GM18909 (cell line): ENCODE measurements around the gene NFIC.
"Not testable (repeated sequence)": the region's sequence is repeated elsewhere in the genome, so short reads cannot be mapped to it uniquely, and the experiment has no call there.

Experiments used
- ATAC-seq: cut with Tn5 transposase; IDR thresholded peaks from one replicate; pipeline ENCODE4 v1.9.1; 2021; ENCODE audit warnings: mild to moderate bottlenecking; ENCODE audit not compliant: unreplicated experiment, poor library complexity

The NFIC gene

GRCh38 chr19:3365836-3366752 is at the start of gene NFIC:
NFIC (plus strand) TSS chr19:3366583; CDS start chr19:3366637, 54 bp downstream.
- no peak for ATAC-seq

DNA sequence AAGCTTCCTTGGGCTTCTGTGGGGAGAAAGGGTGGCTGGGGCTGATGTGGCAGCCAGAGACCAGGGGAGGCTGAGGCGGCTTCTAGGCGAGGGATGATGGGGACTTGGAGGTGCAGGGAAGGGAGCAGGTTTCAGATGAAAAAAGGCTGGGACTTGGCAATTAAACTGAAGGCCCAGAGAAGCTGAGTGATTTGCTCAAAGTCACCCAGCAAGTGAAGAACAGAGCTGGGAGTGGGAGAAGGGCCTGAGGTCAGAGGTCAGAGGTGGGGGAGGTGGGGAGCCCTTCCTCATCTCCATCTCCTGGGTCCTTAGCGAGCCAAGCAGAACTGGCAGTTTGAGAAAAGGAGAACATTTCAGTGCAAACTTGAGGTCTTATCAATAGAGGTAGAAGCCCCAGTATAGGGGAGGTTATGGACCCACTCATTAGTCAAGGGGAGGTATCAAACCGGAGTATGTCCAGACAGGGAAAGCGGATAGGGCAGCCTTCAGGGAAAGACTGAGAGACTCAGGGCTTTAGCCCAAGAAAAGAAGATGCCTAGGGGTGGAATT is 49.6 kb upstream of the NFIC start:
- ATAC-seq = no peak

- ATAC-seq = no peak
Measured at GRCh38 chr19:3319643-3320353, 46.6 kb upstream of the NFIC start.

DNA sequence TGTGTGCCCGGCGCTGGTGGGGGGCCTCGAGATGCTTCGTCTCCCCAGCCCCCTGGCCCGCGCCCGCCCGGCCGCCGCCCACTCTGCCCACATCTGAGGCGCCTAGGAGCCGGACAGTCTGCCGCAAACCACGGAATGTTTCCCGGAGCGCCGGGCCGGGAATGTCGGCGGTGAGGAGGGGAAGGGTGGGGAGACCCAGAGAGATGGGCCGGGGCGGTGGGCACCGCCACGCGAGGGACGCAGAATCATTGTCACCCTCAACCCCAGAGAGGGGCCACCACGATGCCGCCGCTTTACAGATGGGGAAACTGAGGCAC is 46.1 kb upstream of the NFIC start:
- no peak for ATAC-seq

DNA sequence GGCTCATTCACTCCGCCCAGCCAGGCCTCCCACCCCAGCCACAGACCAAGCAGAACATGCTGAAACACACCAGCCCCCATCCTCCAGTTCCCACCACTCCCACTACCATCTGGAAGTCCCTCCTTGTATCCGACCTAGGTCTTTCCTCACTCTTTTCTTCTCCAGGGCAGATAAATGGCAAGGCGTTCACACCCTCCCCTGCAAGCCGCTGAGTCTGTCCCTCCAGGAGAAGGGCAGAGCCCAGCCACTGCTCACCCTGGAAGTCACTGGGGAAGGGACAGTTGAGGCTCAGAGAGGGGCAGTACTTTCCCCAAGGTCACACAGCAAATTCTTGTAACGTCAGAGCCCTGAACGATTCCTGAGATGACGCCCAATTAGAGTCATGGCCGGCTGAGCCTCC is 45.5 kb upstream of the NFIC start:
- no peak for ATAC-seq

- ATAC-seq = no peak
Measured at GRCh38 chr19:3321696-3322095, 44.7 kb upstream of the NFIC start.

- ATAC-seq = no peak
Measured at GRCh38 chr19:3322199-3322978, 44.0 kb upstream of the NFIC start.

DNA sequence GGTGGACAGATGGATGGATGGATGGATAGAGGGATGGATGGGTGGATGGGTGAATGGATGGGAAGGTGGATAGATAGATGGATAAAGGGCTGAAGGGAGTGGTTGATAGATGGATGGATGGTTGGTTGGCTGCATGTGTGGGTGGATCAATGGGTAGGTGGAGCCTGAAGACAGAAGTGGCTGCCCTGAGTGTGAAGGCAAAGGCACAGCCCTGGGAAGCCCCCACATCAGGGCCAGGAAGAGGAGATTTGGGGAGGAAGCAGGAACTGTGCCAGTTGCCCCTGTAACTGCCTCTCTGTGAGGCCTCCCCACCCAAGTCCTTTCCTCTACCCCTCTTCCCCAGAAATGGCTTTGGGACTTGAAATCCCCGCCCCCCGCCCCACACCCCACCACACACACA is 43.4 kb upstream of the NFIC start:
- ATAC-seq = no peak

GRCh38 chr19:3323658-3324057 is 42.7 kb upstream of the NFIC start:
- no peak for ATAC-seq

GRCh38 chr19:3324405-3324856 is 42.0 kb upstream of the NFIC start:
- no peak for ATAC-seq

GRCh38 chr19:3325451-3325850 is 40.9 kb upstream of the NFIC start:
- no peak for ATAC-seq

- no peak for ATAC-seq
Measured at GRCh38 chr19:3328743-3329142, 37.6 kb upstream of the NFIC start.

DNA sequence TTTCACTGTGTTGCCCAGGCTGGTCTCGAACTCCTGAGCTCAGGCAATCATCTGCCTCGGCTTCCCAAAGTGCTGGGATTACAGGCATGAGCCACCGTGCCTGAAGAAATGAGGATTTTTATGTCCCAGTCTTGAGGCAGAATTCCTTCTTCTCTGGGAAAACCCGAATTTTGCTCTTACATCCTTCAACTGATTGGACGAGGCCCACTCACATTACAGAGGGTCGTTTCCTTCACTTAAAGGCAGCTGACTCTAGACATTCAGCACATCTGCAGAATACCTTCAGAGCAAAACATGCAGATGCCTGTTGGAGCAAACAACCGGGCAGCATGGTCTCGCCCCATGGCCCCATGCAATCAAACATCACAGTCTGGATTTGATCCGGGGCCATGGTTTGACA is 36.3 kb upstream of the NFIC start:
- ATAC-seq = no peak

- not testable (repeated sequence) for ATAC-seq
Measured at GRCh38 chr19:3332232-3332631, 34.2 kb upstream of the NFIC start.

GRCh38 chr19:3333020-3333583 is 33.3 kb upstream of the NFIC start:
- no peak for ATAC-seq

DNA sequence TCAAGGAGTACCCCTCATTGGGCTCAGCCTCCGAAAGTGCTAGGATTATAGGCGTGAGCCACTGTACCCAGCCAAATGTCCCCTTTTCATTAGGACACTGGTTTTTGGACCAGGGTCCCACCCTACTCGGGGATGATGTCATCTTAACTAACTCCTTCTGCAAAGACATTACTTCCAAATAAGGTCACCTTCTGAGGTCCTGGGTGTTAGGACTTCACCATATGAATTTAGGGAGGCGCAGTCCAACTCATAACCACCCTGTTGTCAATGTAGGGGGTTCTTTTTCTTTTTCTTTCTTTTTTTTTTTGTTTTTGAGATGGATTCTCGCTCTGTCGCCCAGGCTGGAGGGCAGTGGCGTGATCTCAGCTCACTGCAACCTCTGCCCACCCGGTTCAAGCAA is 32.7 kb upstream of the NFIC start:
- no peak for ATAC-seq

DNA sequence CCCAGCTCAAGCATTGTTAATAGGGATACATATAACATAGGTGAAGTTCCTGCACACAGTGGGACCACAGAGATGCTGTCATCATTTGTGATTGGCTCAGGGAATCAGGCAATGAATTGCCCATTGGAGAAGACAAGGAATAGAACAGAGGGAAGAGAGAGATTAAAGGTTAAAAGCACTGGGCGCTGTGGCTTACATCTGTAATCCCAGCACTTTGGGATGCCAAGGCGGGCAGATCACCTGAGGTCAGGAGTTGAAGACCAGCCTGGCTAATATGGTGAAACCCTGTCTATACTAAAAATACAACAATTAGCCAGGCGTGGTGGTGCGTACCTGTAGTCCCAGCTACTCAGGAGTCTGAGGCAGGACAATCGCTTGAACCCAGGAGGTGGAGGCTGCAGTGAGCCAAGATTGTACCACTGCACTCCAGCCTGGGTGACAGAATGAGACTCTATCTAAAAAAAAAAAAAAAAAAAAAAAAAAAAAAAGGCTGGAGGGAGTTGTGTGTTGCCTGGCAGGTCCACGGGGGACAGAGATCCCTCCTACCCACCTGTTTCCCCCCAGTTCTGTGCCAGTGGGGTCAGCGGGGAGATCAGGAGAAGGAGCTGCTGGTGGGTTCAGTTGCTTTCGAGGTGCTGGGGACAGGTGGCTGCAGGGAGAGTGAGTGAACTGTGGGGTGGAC is 31.5 kb upstream of the NFIC start:
- ATAC-seq = not testable (repeated sequence)

DNA sequence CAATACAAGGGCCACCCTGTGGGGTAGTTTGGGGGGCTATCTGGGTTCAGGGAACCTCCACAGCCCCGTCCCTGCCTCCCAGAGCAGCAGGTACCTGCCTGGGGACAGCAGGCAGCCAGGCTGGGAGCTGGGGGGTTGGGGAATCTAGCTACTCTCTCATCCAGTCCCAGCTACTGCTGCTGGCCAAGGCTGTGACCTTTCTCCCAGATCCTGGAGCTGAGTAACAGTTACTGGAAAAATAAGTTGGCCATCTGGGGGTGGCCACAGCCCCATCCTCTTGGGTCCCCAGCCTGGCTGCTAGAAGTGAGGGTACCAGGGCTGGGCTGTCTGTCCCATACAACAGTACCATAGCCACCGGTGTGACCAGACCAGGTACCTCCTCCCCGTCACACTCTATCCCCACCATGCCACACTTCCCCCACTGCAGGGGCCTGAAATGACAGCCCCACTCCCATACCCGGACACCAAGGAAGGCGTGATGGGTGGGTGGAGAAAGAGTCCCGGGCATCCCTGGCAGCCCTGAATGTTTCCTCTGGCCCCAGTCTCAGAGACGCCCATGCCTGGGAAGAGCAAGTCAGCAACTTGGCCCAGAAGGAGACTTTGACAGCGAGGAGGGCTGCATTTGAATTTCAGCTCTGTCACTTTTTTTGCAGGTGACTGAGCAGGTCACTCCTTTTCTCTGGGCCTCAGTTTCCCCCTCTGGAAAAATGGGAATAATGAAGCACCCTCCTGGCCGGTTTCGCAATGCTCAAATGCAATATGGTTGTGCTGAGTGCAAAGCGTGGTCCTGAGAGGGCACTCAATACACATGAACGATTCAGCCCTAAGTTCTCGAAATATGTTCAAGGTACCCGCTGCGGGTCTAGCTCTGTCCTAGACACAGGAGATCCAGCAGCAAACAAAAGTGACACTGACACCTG is 30.7 kb upstream of the NFIC start:
- no peak for ATAC-seq

GRCh38 chr19:3336351-3336679 is 30.1 kb upstream of the NFIC start:
- no peak for ATAC-seq
